ENCODE results near the gene ENTHD1.

The ENTHD1 gene

DNA sequence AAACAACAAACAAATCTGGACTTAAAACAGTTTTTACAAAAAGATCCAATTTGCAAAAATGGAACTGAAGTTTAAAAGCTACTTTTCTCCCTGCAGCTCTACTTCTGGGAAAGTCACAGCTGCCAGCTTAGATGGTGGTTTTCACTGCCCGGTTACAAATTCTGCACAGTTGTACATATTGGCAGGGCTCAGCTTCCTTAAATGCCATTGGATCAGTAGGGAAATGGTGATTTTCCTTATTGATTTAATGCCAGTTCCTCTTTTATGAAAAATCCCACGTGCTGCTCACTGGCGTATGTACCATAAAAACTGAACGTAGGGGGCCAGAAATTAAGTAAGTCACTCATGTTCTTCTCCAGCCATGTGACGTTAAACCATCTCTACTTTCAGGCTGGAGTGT is 30.1 kb upstream of the ENTHD1 start:
- no peaks in the 10 kb centered on the region; the same call in 1 of the 2 replicates for H3K4me1 ChIP-seq (ENCODE audit: control insufficient read depth, insufficient read depth, low read length)
- no peaks in the 10 kb centered on the region for H3K27me3 ChIP-seq (ENCODE audit: control insufficient read depth, insufficient read depth, low read length)
- no peak overlapping the region for H3K4me3 ChIP-seq (ENCODE audit: low read depth, low read length)
- no peak overlapping the region for H3K27ac ChIP-seq (ENCODE audit: low read depth, low read length)
- H3K36me3 ChIP-seq (ENCODE audit: control insufficient read depth, insufficient read depth, low read length) = no peaks in the 10 kb centered on the region
- H3K9me3 ChIP-seq (ENCODE audit: control insufficient read depth, insufficient read depth, low read length) = no peaks in the 10 kb centered on the region
- no peak overlapping the region for H3K9ac ChIP-seq (ENCODE audit: low read depth, low read length)

DNA sequence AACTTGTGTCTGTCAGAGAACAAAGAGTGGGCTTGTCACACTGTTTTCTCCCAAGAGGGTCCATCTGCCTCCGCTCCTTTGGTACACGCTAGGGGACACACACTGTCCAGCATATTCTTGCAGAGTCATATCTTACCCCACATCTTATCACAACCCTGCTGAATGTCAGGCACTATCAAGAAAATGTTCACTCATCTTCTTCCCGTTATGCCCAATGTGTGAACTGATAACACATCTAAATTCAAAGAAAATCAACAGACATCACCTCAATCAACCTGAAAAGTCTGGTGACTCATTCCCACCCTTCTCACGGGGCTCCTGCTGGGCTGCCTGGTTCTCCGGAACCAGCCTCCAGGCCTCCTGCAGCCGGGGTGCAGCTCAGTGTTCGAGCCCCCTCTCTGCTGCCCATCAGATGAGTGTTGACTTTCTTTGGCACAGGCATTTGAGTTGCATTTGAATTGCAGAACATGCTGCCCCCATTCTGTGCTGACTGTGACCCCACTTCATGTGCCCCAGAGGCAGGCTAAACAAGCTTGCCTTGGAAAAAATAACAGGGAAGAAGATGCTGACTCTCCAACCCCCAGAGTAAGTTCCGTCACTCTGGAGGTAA is 26.7 kb upstream of the ENTHD1 start:
- Histone ChIP-seq H3K9me3 (ENCODE audit: control insufficient read depth, insufficient read depth, low read length) (no peaks in the 10 kb centered on the region), H3K4me3 (ENCODE audit: low read depth, low read length) (no peak overlapping the region), H3K9ac (ENCODE audit: low read depth, low read length) (no peak overlapping the region), H3K27me3 (ENCODE audit: control insufficient read depth, insufficient read depth, low read length) (no peaks in the 10 kb centered on the region), H3K36me3 (ENCODE audit: control insufficient read depth, insufficient read depth, low read length) (no peaks in the 10 kb centered on the region), H3K27ac (ENCODE audit: low read depth, low read length) (no peak overlapping the region), H3K4me1 (ENCODE audit: control insufficient read depth, insufficient read depth, low read length) (peaks cover 12% of the 10 kb centered on the region; the same call in 1 of the 2 replicates)

DNA sequence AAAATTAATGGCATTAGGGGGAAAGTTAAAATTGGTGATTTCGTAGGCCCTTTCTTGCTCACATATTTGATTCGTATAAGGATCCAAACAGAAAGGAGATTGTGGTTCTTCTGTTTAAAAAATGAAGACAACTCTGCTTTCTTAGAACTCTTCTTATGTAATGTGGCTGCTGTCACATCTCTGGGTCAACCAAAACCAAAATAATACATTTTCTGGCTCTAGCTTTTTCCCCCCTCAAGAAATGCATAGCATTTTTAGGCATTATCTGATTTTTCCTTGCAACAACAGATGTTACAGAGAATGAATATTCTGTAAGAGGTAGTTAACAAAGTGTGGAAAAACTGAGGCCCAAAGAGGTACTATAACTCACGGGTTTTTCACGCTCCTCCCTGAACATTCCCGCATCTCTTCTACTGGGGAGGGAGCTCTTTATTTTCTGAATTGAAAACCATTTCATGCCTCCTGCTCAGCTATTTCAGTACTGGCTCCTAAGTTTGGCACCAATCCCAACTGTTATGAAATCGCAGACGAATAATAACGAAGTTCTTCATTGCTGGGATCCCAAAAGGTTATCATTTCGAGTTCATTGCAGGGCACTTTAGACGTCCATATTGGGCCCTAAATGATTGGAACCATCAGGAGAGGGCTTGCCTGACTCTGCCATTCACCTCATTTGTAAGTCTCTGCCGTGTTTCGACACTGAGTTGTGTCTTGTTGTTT is 24.4 kb upstream of the ENTHD1 start:
- Histone ChIP-seq H3K27ac (ENCODE audit: low read depth, low read length) (no peak overlapping the region), H3K36me3 (ENCODE audit: control insufficient read depth, insufficient read depth, low read length) (no peaks in the 10 kb centered on the region), H3K4me3 (ENCODE audit: low read depth, low read length) (no peak overlapping the region), H3K4me1 (ENCODE audit: control insufficient read depth, insufficient read depth, low read length) (peaks cover 18% of the 10 kb centered on the region), H3K9me3 (ENCODE audit: control insufficient read depth, insufficient read depth, low read length) (no peaks in the 10 kb centered on the region), H3K9ac (ENCODE audit: low read depth, low read length) (no peak overlapping the region), H3K27me3 (ENCODE audit: control insufficient read depth, insufficient read depth, low read length) (no peaks in the 10 kb centered on the region)

DNA sequence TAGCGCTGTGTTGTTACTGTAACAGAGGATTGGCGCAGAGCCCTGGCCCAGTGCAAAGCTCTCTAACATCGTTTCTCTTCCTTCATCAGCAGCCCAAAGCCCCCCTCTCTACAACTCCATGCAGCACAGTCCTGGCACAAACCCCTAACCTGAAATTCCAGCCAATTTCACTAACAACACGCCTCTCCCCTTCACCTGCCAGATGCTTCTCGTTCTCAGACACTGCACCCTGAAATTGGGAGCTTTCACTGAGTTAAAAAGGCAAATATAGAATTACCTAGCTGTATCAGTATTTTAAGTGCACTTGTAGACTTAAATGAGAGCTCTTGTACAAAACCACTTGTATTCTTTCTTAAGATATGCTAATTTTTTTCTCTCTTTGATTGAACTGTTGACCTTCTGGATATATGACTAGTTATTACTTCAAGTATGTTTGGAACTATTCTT is 23.7 kb upstream of the ENTHD1 start:
- H3K4me1 ChIP-seq (ENCODE audit: control insufficient read depth, insufficient read depth, low read length) = peaks cover 18% of the 10 kb centered on the region
- H3K4me3 ChIP-seq (ENCODE audit: low read depth, low read length) = no peak overlapping the region
- H3K27ac ChIP-seq (ENCODE audit: low read depth, low read length) = no peak overlapping the region
- H3K9me3 ChIP-seq (ENCODE audit: control insufficient read depth, insufficient read depth, low read length) = no peaks in the 10 kb centered on the region
- H3K27me3 ChIP-seq (ENCODE audit: control insufficient read depth, insufficient read depth, low read length) = no peaks in the 10 kb centered on the region
- no peak overlapping the region for H3K9ac ChIP-seq (ENCODE audit: low read depth, low read length)
- no peaks in the 10 kb centered on the region for H3K36me3 ChIP-seq (ENCODE audit: control insufficient read depth, insufficient read depth, low read length)

DNA sequence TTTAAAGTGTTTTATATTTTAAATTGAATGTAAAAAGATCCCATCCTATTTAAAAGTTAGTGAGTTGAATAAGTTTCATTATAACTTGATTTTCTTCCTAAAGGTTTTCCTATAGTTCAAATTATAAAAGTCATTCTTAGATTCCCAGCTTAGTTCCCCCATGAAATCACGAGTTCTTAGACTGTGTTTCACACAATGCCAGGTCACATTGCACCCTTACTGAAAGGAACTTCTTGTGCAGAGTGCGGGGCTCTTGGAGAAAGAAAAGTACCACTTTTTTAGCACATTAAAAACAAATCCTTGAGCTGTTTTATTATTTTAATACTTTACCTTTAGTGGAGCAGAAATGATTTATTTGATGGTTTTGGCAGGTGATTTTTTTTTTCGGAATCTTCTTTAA is 22.9 kb upstream of the ENTHD1 start:
- H3K27me3 ChIP-seq (ENCODE audit: control insufficient read depth, insufficient read depth, low read length) = no peaks in the 10 kb centered on the region
- H3K27ac ChIP-seq (ENCODE audit: low read depth, low read length) = no peak overlapping the region
- H3K4me1 ChIP-seq (ENCODE audit: control insufficient read depth, insufficient read depth, low read length) = peaks cover 18% of the 10 kb centered on the region
- no peaks in the 10 kb centered on the region for H3K36me3 ChIP-seq (ENCODE audit: control insufficient read depth, insufficient read depth, low read length)
- no peak overlapping the region for H3K4me3 ChIP-seq (ENCODE audit: low read depth, low read length)
- H3K9me3 ChIP-seq (ENCODE audit: control insufficient read depth, insufficient read depth, low read length) = no peaks in the 10 kb centered on the region
- no peak overlapping the region for H3K9ac ChIP-seq (ENCODE audit: low read depth, low read length)

DNA sequence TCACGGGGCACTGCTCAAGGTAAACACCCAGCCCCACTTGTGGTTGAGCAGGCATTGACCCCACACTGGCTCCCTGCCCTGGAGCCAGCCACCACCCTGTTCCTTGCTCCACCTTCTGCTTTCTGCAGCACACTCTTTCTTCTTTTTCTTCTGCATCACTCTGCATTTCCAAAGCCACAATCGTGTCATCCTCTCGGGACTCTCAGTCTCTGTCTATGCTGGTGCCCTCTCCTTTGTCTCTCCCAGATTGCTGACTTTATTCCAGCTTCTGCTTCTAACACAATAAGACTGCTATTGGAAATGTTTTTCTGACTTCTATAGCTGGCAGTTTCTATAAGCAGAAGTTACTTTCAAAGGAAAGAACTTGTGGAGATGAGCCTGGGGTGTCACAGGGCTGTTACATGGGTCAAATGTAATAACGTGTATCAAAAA is 21.8 kb upstream of the ENTHD1 start:
- Histone ChIP-seq H3K9ac (ENCODE audit: low read depth, low read length) (no peak overlapping the region), H3K36me3 (ENCODE audit: control insufficient read depth, insufficient read depth, low read length) (no peaks in the 10 kb centered on the region), H3K27me3 (ENCODE audit: control insufficient read depth, insufficient read depth, low read length) (no peaks in the 10 kb centered on the region), H3K4me3 (ENCODE audit: low read depth, low read length) (no peak overlapping the region), H3K4me1 (ENCODE audit: control insufficient read depth, insufficient read depth, low read length) (peaks cover 18% of the 10 kb centered on the region), H3K9me3 (ENCODE audit: control insufficient read depth, insufficient read depth, low read length) (no peaks in the 10 kb centered on the region), H3K27ac (ENCODE audit: low read depth, low read length) (no peak overlapping the region)

DNA sequence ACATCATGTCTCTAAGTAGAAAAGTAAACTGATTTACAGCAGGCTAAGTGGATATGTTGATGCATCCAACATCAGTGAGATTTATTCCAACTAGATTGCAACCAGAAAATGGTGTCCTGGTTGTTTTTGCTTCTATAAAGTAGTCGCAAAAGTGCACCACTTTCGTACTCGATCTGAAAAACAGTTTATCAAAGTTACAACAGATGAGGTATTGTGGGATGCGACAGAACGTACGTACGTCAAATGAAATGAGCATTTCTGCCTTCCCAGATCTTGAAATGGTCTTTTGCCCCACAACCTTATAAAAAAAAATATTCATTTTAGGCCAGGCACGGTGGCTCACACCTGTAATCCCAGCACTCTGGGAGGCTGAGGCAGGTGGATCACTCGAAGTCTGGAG is 21.0 kb upstream of the ENTHD1 start:
- Histone ChIP-seq H3K36me3 (ENCODE audit: control insufficient read depth, insufficient read depth, low read length) (no peaks in the 10 kb centered on the region), H3K9me3 (ENCODE audit: control insufficient read depth, insufficient read depth, low read length) (no peaks in the 10 kb centered on the region), H3K4me3 (ENCODE audit: low read depth, low read length) (no peak overlapping the region), H3K9ac (ENCODE audit: low read depth, low read length) (no peak overlapping the region), H3K27me3 (ENCODE audit: control insufficient read depth, insufficient read depth, low read length) (no peaks in the 10 kb centered on the region; the same call in 1 of the 2 replicates), H3K27ac (ENCODE audit: low read depth, low read length) (no peak overlapping the region), H3K4me1 (ENCODE audit: control insufficient read depth, insufficient read depth, low read length) (peaks cover 18% of the 10 kb centered on the region)

DNA sequence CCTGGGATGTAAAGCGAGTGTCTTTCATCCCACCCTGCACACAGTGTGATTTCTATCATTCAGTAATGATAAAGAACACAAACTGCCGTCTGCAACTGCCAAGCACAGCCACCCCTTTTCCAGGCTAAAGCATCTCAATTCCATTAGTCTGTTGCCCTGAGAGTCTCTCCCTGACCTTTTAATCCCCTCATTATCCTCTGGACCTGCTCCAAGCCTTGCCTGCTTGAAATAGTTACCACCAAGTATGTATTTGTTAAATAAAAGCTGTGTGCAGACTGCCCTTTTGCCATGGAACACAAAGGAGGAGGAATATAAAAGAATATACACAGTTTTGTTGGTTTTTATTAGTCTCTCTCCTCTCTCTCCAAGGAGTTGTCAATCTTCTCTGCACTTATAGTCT is 20.3 kb upstream of the ENTHD1 start:
- H3K4me1 ChIP-seq (ENCODE audit: control insufficient read depth, insufficient read depth, low read length) = peaks cover 18% of the 10 kb centered on the region
- no peak overlapping the region for H3K27ac ChIP-seq (ENCODE audit: low read depth, low read length)
- no peak overlapping the region for H3K9ac ChIP-seq (ENCODE audit: low read depth, low read length)
- H3K36me3 ChIP-seq (ENCODE audit: control insufficient read depth, insufficient read depth, low read length) = no peaks in the 10 kb centered on the region
- H3K4me3 ChIP-seq (ENCODE audit: low read depth, low read length) = no peak overlapping the region
- no peaks in the 10 kb centered on the region for H3K9me3 ChIP-seq (ENCODE audit: control insufficient read depth, insufficient read depth, low read length)
- H3K27me3 ChIP-seq (ENCODE audit: control insufficient read depth, insufficient read depth, low read length) = no peaks in the 10 kb centered on the region; the same call in 1 of the 2 replicates

DNA sequence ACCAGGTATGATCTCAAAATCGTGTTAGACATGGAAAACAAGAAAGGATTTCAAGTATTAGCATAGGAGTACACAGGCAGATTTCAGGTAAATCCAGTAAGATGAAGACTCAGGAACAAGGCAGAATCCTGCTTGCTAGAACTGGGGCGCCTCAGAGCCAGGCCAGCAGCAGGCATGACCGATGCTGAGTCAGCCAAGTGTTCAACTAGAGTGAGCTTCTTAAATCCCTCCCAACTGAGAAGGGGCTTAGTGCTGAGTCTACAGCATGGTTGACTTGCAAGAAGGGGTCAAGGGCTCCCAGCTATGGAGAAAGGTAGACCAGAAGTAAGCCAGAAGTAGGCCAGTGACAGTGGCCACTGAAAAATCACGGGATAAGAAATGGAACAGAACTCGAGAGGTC is 19.8 kb upstream of the ENTHD1 start:
- no peaks in the 10 kb centered on the region for H3K9me3 ChIP-seq (ENCODE audit: control insufficient read depth, insufficient read depth, low read length)
- H3K36me3 ChIP-seq (ENCODE audit: control insufficient read depth, insufficient read depth, low read length) = no peaks in the 10 kb centered on the region
- peaks cover 18% of the 10 kb centered on the region for H3K4me1 ChIP-seq (ENCODE audit: control insufficient read depth, insufficient read depth, low read length)
- H3K27me3 ChIP-seq (ENCODE audit: control insufficient read depth, insufficient read depth, low read length) = no peaks in the 10 kb centered on the region; the same call in 1 of the 2 replicates
- H3K9ac ChIP-seq (ENCODE audit: low read depth, low read length) = no peak overlapping the region
- H3K27ac ChIP-seq (ENCODE audit: low read depth, low read length) = no peak overlapping the region
- H3K4me3 ChIP-seq (ENCODE audit: low read depth, low read length) = no peak overlapping the region

DNA sequence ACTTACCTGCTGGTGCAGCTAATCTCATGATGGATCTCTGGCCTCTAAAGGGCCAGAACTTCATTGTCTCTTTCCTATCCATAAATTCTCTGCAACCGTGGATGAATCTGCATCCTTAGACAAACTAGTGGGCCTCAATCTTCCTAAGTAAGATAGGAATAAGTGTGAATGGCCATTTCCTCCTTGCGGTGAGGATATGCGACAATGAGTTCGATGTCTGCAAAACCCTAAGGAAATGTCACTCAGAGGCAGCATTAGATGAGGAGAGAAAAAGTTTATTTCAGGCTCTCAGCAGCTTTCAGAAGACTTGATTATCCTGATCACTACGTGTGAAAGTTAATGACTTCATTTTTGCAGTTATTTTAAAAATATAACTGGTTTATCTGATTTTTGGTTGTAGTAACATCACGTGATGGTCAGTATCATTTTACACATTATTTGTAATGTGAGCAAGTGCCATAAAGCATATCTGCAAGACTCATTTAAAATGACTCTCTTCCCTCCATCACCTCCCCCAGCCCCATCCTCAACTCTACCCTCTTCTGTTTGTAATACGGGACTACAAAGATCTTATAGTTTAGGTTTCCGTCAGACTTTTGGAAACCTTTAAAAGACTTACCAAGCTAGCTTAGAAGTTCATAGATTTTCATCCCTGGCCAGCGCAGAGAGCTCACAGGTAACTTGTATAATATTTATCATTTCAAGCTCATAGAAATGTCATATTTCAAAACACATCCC is 17.5 kb upstream of the ENTHD1 start:
- no peaks in the 10 kb centered on the region; the same call in 1 of the 2 replicates for H3K27me3 ChIP-seq (ENCODE audit: control insufficient read depth, insufficient read depth, low read length)
- no peaks in the 10 kb centered on the region for H3K36me3 ChIP-seq (ENCODE audit: control insufficient read depth, insufficient read depth, low read length)
- no peaks in the 10 kb centered on the region for H3K9me3 ChIP-seq (ENCODE audit: control insufficient read depth, insufficient read depth, low read length)
- peaks cover 20% of the 10 kb centered on the region for H3K4me1 ChIP-seq (ENCODE audit: control insufficient read depth, insufficient read depth, low read length)
- H3K9ac ChIP-seq (ENCODE audit: low read depth, low read length) = no peak overlapping the region
- no peak overlapping the region for H3K27ac ChIP-seq (ENCODE audit: low read depth, low read length)
- no peak overlapping the region for H3K4me3 ChIP-seq (ENCODE audit: low read depth, low read length)

DNA sequence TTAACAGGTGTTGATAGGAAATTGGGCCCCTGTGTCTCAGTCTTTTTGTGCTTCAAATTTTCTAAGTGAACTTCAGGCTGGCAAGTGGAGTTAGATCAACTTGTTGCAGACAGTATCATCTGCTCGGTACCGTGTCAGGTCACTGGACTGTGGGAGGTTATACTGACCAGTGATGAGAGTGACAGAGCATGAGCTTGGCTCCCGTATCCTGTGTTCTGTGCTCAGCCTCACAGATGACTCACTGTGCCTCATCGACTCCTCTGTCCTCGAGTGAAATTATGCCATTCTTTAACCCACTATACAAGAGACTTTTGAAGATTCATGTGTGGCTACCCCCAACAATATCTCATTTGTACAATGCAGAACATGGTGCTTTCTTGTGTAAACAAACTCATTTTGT is 15.2 kb upstream of the ENTHD1 start:
- Histone ChIP-seq H3K4me1 (ENCODE audit: control insufficient read depth, insufficient read depth, low read length) (peaks cover 11% of the 10 kb centered on the region), H3K27ac (ENCODE audit: low read depth, low read length) (no peak overlapping the region), H3K9me3 (ENCODE audit: control insufficient read depth, insufficient read depth, low read length) (no peaks in the 10 kb centered on the region), H3K36me3 (ENCODE audit: control insufficient read depth, insufficient read depth, low read length) (no peaks in the 10 kb centered on the region), H3K9ac (ENCODE audit: low read depth, low read length) (no peak overlapping the region), H3K4me3 (ENCODE audit: low read depth, low read length) (no peak overlapping the region), H3K27me3 (ENCODE audit: control insufficient read depth, insufficient read depth, low read length) (no peaks in the 10 kb centered on the region; the same call in 1 of the 2 replicates)

Data from HUES48 (cell line).